ENCODE data around the gene HS6ST1.

DNA sequence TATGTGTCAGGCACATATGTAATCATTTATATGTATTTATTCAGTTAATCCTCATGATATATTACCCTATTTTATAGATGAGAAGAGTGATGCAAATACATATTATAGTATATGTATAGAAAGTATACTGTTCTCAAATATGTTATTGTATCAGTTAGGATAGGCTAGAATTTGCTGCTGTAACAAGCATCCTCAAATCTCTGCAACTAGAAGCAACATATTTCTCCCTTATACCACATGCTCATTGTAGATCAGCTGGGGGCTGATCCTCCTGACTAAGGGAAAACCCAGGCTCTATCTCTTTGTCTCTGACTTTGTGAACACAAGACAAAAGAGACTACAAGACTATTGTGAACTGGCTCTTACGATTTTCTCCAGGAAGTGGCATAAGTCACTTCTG lies 24.8 kb upstream of the HS6ST1 start:
- TF ChIP-seq CTCF (IDR thresholded peaks at IDR 0.05; ENCODE audit: insufficient read depth, low read length) = no peak
- no peak for TF ChIP-seq POLR2AphosphoS5 (IDR thresholded peaks at IDR 0.05; ENCODE audit: low read depth)
- TF ChIP-seq, protein P1, sequence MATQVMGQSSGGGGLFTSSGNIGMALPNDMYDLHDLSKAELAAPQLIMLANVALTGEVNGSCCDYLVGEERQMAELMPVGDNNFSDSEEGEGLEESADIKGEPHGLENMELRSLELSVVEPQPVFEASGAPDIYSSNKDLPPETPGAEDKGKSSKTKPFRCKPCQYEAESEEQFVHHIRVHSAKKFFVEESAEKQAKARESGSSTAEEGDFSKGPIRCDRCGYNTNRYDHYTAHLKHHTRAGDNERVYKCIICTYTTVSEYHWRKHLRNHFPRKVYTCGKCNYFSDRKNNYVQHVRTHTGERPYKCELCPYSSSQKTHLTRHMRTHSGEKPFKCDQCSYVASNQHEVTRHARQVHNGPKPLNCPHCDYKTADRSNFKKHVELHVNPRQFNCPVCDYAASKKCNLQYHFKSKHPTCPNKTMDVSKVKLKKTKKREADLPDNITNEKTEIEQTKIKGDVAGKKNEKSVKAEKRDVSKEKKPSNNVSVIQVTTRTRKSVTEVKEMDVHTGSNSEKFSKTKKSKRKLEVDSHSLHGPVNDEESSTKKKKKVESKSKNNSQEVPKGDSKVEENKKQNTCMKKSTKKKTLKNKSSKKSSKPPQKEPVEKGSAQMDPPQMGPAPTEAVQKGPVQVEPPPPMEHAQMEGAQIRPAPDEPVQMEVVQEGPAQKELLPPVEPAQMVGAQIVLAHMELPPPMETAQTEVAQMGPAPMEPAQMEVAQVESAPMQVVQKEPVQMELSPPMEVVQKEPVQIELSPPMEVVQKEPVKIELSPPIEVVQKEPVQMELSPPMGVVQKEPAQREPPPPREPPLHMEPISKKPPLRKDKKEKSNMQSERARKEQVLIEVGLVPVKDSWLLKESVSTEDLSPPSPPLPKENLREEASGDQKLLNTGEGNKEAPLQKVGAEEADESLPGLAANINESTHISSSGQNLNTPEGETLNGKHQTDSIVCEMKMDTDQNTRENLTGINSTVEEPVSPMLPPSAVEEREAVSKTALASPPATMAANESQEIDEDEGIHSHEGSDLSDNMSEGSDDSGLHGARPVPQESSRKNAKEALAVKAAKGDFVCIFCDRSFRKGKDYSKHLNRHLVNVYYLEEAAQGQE (IDR thresholded peaks at IDR 0.05; ENCODE audit: insufficient replicate concordance, low read depth) = no peak
- TF ChIP-seq GABPA (IDR thresholded peaks at IDR 0.05; ENCODE audit: low read depth) = no peak

All from HL-60 (cell line).